HT-29 (cell line): ENCODE results near the gene NAP1L1. TPM values are rescaled to one million over a fixed set of nuclear protein-coding genes. Genes with fewer than 3 reads are reported as not detected.
"Not testable (repeated sequence)": the region's sequence is repeated elsewhere in the genome, so short reads cannot be mapped to it uniquely, and the experiment has no call there.

ENCODE experiments used
- DNase-seq: peaks from one replicate; pipeline ENCODE4 v3.0.0-alpha.2; 2015; ENCODE audit warnings: low spot score
- total RNA-seq: library from RNA; depleted of rRNA; stranded (reverse); fragments of >200 nt; shearing (Covaris generic); gene quantifications from 2 replicates; pipeline ENCODE4 v1.2.3, GENCODE V29; 2014; rRNA removed

The NAP1L1 gene
- total RNA-seq, 1 experiment from 2014 or later = 121 TPM

- peak; percentile 36 for DNase-seq
Observed at GRCh38 chr12:75990189-75990912, 94.1 kb downstream of the NAP1L1 start.

- not testable (repeated sequence) for DNase-seq
Observed at GRCh38 chr12:75987709-75988108, 96.8 kb downstream of the NAP1L1 start.

Other genes with a start within 250 kb of the NAP1L1 start
- 38.5 and 41.7 TPM in 2 replicates for gene PHLDA1, start 52.9 kb downstream of the NAP1L1 start, total RNA-seq